Common myeloid progenitor, CD34-positive (primary cell): Measurements from ENCODE around the gene LRRC43.

Experiments
- CTCF ChIA-PET: fragments of 350-600 bp; sonication (Branson Sonifier 250); formaldehyde crosslinking; loops from one replicate; lab custom pipeline; 2021; ENCODE audit warnings: antibody characterized with exemption; lab: Charles Lee
- POLR2A ChIA-PET: fragments of 350-600 bp; sonication (Branson Sonifier 250); formaldehyde crosslinking; loops from one replicate; lab custom pipeline; 2021; ENCODE audit warnings: antibody characterized with exemption; lab: Charles Lee
- DNase-seq, 3 donors: peaks; one replicate each; pipeline versions ENCODE4 v3.0.0 to v3.0.0-alpha.2; 2013
- H3K27ac ChIP-seq, 2 experiments: 1 replicate in 1 of 2; 2 replicates in 1 of 2; pipeline ENCODE4 v1.7.0; 2013; ENCODE audit warnings: inconsistent platforms in 2 of 2, low read length in 2 of 2, mild to moderate bottlenecking in 2 of 2, low read depth in 1 of 2, moderate library complexity in 1 of 2; ENCODE audit not compliant: severe bottlenecking in 2 of 2, insufficient read depth in 1 of 2, poor library complexity in 1 of 2
- H3K27me3 ChIP-seq, 5 experiments: replicated peaks in 2 of 5; 1 replicate in 3 of 5; 2 replicates in 2 of 5; pipeline versions ENCODE4 v1.6.1 to v1.7.0; 2013; ENCODE audit warnings: low read length in 4 of 5, mild to moderate bottlenecking in 2 of 5, moderate library complexity in 2 of 5, inconsistent platforms in 1 of 5; ENCODE audit not compliant: insufficient read depth in 5 of 5, control insufficient read depth in 4 of 5
- H3K36me3 ChIP-seq, 4 experiments: 1 replicate in 2 of 4; 2 replicates in 2 of 4; pipeline versions ENCODE4 v1.6.1 to v1.7.0; 2013; ENCODE audit warnings: low read length in 3 of 4, control low read depth in 1 of 4, mild to moderate bottlenecking in 1 of 4; ENCODE audit not compliant: control insufficient read depth in 4 of 4, insufficient read depth in 4 of 4
- H3K4me1 ChIP-seq, 4 experiments: 1 replicate in 3 of 4; 2 replicates in 1 of 4; pipeline versions ENCODE4 v1.6.1 to v1.7.1; 2013; ENCODE audit warnings: low read length in 3 of 4, mild to moderate bottlenecking in 3 of 4, control low read depth in 1 of 4, inconsistent platforms in 1 of 4, moderate library complexity in 1 of 4; ENCODE audit not compliant: control insufficient read depth in 4 of 4, insufficient read depth in 4 of 4; ENCODE audit errors: control extremely low read depth in 1 of 4
- H3K4me3 ChIP-seq, 7 experiments: 1 replicate in 4 of 7; 2 replicates in 3 of 7; pipeline versions ENCODE4 v1.5.1 to v1.7.0; 2013; ENCODE audit warnings: mild to moderate bottlenecking in 7 of 7, low read length in 6 of 7, moderate library complexity in 6 of 7, inconsistent platforms in 2 of 7, low read depth in 2 of 7, control low read depth in 1 of 7; ENCODE audit not compliant: insufficient read depth in 4 of 7, control insufficient read depth in 1 of 7; ENCODE audit errors: extremely low read depth in 1 of 7
- H3K9me3 ChIP-seq, 5 experiments: 1 replicate in 4 of 5; 2 replicates in 1 of 5; pipeline versions ENCODE4 v1.6.1 to v1.7.1; 2013; ENCODE audit warnings: low read length in 4 of 5, mild to moderate bottlenecking in 2 of 5, inconsistent platforms in 1 of 5, low read depth in 1 of 5, moderate library complexity in 1 of 5; ENCODE audit not compliant: control insufficient read depth in 4 of 5, insufficient read depth in 2 of 5; ENCODE audit errors: control extremely low read depth in 1 of 5
- WGBS: methylation state at CpG from one replicate; pipeline ENCODE4 v1.1.5; 2013; ENCODE audit not compliant: insufficient coverage; 5-methylcytosine and 5-hydroxymethylcytosine counted together

LRRC43 gene

DNA sequence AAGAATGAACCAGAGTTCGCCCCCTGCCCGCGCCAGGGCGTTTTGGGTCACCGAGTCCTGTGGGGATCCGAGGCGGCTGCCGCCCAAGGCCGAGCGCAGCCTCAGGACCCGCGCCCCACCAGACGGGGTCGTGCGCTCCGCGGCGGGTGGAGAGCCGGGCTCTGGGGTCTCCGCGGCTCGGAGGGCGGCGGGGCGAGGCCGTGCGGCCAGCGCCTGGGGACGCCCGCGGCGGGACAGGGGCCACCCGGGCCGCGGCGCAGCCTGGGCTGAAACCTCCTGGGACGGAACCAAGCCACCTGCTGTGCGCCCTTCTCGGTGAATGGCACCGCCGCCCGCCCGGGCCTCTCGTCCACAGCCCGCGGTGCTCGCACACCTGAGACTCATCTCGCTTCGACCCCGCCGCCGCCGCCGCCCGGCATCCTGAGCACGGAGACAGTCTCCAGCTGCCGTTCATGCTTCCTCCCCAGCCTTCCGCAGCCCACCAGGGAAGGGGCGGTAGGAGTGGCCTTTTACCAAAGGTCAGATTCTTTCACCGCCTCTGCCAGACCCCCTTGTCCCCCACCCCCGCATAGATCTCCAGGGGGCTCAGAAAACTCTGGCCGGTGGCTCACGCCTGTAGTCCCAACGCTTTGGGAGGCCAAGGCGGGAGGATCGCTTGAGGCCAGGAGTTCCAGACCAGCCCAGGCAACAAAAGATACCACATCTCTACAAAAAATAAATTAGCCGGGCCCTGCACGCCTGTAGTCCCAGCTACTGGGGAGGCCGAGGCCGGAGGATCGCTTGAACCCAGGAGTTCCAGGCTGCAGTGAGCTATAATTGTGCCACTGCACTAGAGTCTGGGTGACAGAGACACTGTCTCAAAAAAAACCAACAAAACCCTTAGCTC is 21.5 kb downstream of the LRRC43 start:
- 6% methylated on average over 64 of the region's 71 CpGs for WGBS
- peak in 1 of 3 donors; percentile 42 for DNase-seq
- CTCF ChIA-PET, result no interaction called here
- peaks cover 8 to 60% (median 21%) of the 10 kb centered on the region in 5 experiments for H3K27me3 ChIP-seq
- H3K4me1 ChIP-seq, result peaks cover 0 to 24% (median 16%) of the 10 kb centered on the region in 4 experiments
- H3K4me3 ChIP-seq, result peak overlapping the region; percentile 15 to 75 (median 55)
- H3K9me3 ChIP-seq, result no peaks in the 10 kb centered on the region
- POLR2A ChIA-PET, result interaction anchor here (0.8 kb wide), 1 partner anchor 32 kb away, joined by 7 read pairs; no protein-coding TSS in a partner anchor
- no peak overlapping the region for H3K27ac ChIP-seq
- peaks cover 6 to 24% (median 18%) of the 10 kb centered on the region in 4 experiments for H3K36me3 ChIP-seq

DNA sequence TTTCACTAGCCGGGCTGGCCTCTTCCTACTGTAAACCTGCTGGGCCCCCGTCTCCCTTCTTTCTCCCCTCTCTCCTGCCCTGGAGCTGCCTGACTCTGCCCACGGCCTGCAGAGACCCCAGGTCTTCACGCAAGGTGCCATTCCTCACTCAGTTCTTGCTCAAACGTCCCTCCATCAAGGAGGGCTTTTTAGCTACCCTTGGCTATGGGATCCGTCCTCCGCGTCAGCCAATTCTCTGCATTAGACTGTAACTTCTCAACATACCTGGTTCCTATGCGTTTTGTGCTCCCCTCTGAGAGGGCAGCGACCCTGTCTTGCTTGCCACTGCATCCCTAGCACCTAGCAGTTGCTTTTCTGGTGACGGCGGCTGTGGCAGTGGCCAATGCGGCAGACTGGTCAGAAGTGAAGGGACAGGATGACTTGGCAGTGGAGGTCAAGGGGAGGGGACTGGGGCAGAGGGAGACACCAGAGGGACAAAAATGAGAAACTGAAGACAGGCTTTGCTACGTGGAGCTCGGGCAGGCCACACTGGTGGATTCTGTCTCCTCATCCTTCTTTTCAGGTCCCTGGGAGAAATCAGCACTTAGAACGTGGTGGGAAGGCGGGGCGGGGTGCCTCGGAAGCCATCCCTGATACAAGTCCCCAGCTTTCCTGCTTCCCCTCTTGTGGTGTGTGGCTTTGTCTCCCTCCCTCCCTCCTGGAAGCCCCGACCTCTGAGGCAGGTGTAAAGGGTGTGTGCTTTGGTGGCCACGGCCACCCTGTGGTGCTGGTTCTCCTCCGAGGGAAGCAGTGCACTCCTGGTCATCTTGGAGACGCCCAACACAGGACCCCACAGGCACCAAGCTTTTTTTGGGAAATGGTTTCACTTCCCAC is 22.4 kb downstream of the LRRC43 start:
- peaks cover 8 to 58% (median 21%) of the 10 kb centered on the region in 5 experiments for H3K27me3 ChIP-seq
- H3K4me1 ChIP-seq, result peaks cover 0 to 24% (median 16%) of the 10 kb centered on the region in 4 experiments
- H3K27ac ChIP-seq, result no peak overlapping the region
- H3K4me3 ChIP-seq, result no peak overlapping the region
- ChIA-PET POLR2A (interaction anchor here (0.6 to 0.8 kb wide), 2 partner anchors 31 to 1331 kb away, joined by 7 to 8 read pairs; no protein-coding TSS in a partner anchor), CTCF (interaction anchor here (1.2 to 1.3 kb wide), 2 partner anchors 11 to 13 kb away, joined by 4 read pairs; no protein-coding TSS in a partner anchor)
- DNase-seq, result no peak
- WGBS, result 60% methylated on average over 21 of the region's 23 CpGs
- peaks cover 6 to 32% (median 25%) of the 10 kb centered on the region in 4 experiments for H3K36me3 ChIP-seq
- H3K9me3 ChIP-seq, result no peaks in the 10 kb centered on the region

DNA sequence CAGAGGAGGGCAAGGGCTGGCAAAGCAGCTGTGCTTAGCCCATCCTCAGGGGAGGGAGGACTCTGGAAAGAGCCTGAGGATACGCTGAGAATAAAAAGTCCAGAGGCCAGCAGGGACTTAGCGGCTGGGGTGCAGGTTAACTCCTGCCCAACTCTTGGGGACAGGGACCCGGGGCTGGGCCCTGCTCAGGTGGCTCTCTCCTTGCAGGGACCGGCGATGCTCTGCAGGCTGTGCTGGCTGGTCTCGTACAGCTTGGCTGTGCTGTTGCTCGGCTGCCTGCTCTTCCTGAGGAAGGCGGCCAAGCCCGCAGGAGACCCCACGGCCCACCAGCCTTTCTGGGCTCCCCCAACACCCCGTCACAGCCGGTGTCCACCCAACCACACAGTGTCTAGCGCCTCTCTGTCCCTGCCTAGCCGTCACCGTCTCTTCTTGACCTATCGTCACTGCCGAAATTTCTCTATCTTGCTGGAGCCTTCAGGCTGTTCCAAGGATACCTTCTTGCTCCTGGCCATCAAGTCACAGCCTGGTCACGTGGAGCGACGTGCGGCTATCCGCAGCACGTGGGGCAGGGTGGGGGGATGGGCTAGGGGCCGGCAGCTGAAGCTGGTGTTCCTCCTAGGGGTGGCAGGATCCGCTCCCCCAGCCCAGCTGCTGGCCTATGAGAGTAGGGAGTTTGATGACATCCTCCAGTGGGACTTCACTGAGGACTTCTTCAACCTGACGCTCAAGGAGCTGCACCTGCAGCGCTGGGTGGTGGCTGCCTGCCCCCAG is 23.4 kb downstream of the LRRC43 start:
- POLR2A ChIA-PET, result interaction anchor here (0.6 to 1.5 kb wide), 2 partner anchors 19 to 1330 kb away, joined by 3 to 8 read pairs; no protein-coding TSS in a partner anchor
- H3K36me3 ChIP-seq, result peaks cover 6 to 39% (median 30%) of the 10 kb centered on the region in 4 experiments
- 87% methylated on average over 20 of the region's 27 CpGs for WGBS

DNA sequence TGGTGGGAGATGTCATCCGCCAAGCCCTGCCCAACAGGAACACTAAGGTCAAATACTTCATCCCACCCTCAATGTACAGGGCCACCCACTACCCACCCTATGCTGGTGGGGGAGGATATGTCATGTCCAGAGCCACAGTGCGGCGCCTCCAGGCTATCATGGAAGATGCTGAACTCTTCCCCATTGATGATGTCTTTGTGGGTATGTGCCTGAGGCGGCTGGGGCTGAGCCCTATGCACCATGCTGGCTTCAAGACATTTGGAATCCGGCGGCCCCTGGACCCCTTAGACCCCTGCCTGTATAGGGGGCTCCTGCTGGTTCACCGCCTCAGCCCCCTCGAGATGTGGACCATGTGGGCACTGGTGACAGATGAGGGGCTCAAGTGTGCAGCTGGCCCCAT is 24.1 kb downstream of the LRRC43 start:
- WGBS, result 98% methylated on average over 5 of the region's 8 CpGs
- H3K27ac ChIP-seq, result no peak overlapping the region
- ChIA-PET POLR2A (interaction anchor here (1.5 kb wide), 1 partner anchor 18 kb away, joined by 3 read pairs; no protein-coding TSS in a partner anchor), CTCF (no interaction called here)
- H3K4me1 ChIP-seq, result peaks cover 0 to 24% (median 16%) of the 10 kb centered on the region in 4 experiments
- H3K4me3 ChIP-seq, result no peak overlapping the region
- no peak for DNase-seq
- H3K36me3 ChIP-seq, result peaks cover 6 to 44% (median 34%) of the 10 kb centered on the region in 4 experiments
- no peaks in the 10 kb centered on the region for H3K9me3 ChIP-seq
- H3K27me3 ChIP-seq, result peaks cover 7 to 43% (median 15%) of the 10 kb centered on the region in 5 experiments

More for the DNA sequence above, 23.4 kb downstream of the LRRC43 start:
- Histone ChIP-seq H3K4me3 (no peak overlapping the region), H3K27me3 (peaks cover 8 to 50% (median 20%) of the 10 kb centered on the region in 5 experiments), H3K9me3 (no peaks in the 10 kb centered on the region), H3K4me1 (peaks cover 0 to 24% (median 16%) of the 10 kb centered on the region in 4 experiments), H3K27ac (no peak overlapping the region)
- DNase-seq, result peak in 1 of 3 donors; percentile 13
- CTCF ChIA-PET, result interaction anchor here (1.2 to 1.3 kb wide), 2 partner anchors 10 to 14 kb away, joined by 4 read pairs; no protein-coding TSS in a partner anchor

DNA sequence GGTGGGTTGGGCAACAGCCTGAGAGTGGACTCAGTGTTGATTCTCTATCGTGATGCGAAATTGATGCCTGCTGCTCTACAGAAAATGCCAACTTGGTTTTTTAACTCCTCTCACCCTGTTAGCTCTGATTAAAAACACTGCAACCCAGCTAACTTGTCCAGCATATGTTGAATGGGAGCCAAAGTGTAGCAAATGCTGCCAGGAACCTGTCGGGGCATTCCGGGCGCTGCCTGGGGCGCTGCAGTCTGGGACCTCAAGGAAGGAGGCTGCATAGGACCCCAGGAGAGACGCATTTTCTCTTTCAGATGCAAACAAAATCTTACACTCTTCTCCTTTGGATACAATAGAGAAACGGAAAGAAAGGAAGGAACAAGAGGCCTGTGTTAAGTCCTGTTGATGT is 24.5 kb downstream of the LRRC43 start:
- 100% methylated on average over 4 of the region's 8 CpGs for WGBS
- ChIA-PET POLR2A (interaction anchor here (1.5 kb wide), 1 partner anchor 18 kb away, joined by 3 read pairs; no protein-coding TSS in a partner anchor), CTCF (interaction anchor here (1.0 kb wide), 1 partner anchor 79 kb away, joined by 3 read pairs; no protein-coding TSS in a partner anchor)
- DNase-seq, result no peak
- peaks cover 0 to 24% (median 16%) of the 10 kb centered on the region in 4 experiments for H3K4me1 ChIP-seq
- peaks cover 8 to 46% (median 36%) of the 10 kb centered on the region in 4 experiments for H3K36me3 ChIP-seq
- no peaks in the 10 kb centered on the region for H3K9me3 ChIP-seq
- H3K27ac ChIP-seq, result no peak overlapping the region
- H3K27me3 ChIP-seq, result peaks cover 3 to 40% (median 13%) of the 10 kb centered on the region in 5 experiments
- no peak overlapping the region for H3K4me3 ChIP-seq
